Activated CD4-positive, alpha-beta T cell treated with anti-CD3 and anti-CD28 coated beads for 1 hour (primary cell): ENCODE measurements around the gene BOC.

Experiments used
- DNase-seq: peaks from one replicate; pipeline ENCODE4 v3.0.0-alpha.2; 2020

Gene BOC

GRCh38 chr3:113250566-113250965 lies 39.2 kb downstream of the BOC start:
- no peak for DNase-seq

- no peak for DNase-seq
Observed at GRCh38 chr3:113251817-113252216, 40.5 kb downstream of the BOC start.

GRCh38 chr3:113252553-113252952 lies 41.2 kb downstream of the BOC start:
- DNase-seq: no peak

- DNase-seq: no peak
Observed at GRCh38 chr3:113253702-113254101, 42.3 kb downstream of the BOC start.

- DNase-seq: no peak
Observed at GRCh38 chr3:113254171-113254947, 43.0 kb downstream of the BOC start.

GRCh38 chr3:113255100-113255853 lies 43.9 kb downstream of the BOC start:
- no peak for DNase-seq

- DNase-seq: no peak
Observed at GRCh38 chr3:113255854-113256615, 44.7 kb downstream of the BOC start.

GRCh38 chr3:113258361-113258760 lies 47.0 kb downstream of the BOC start:
- DNase-seq: no peak

- no peak for DNase-seq
Observed at GRCh38 chr3:113259196-113259595, 47.8 kb downstream of the BOC start.

GRCh38 chr3:113261063-113261625 lies 49.8 kb downstream of the BOC start:
- DNase-seq: no peak

- no peak for DNase-seq
Observed at GRCh38 chr3:113261626-113262303, 50.4 kb downstream of the BOC start.

- no peak for DNase-seq
Observed at GRCh38 chr3:113262304-113262665, 50.9 kb downstream of the BOC start.

- DNase-seq: no peak
Observed at GRCh38 chr3:113263020-113263419, 51.7 kb downstream of the BOC start.

- no peak for DNase-seq
Observed at GRCh38 chr3:113263778-113264177, 52.4 kb downstream of the BOC start.

- DNase-seq: no peak
Observed at GRCh38 chr3:113264283-113265131, 53.1 kb downstream of the BOC start.

- no peak for DNase-seq
Observed at GRCh38 chr3:113265231-113265630, 53.9 kb downstream of the BOC start.

GRCh38 chr3:113266738-113267137 lies 55.4 kb downstream of the BOC start:
- DNase-seq: no peak

GRCh38 chr3:113268311-113268710 lies 57.0 kb downstream of the BOC start:
- no peak for DNase-seq

GRCh38 chr3:113268942-113269341 lies 57.6 kb downstream of the BOC start:
- no peak for DNase-seq

GRCh38 chr3:113269661-113270060 lies 58.3 kb downstream of the BOC start:
- no peak for DNase-seq

- no peak for DNase-seq
Observed at GRCh38 chr3:113270068-113270467, 58.7 kb downstream of the BOC start.

- DNase-seq: no peak
Observed at GRCh38 chr3:113270786-113271185, 59.4 kb downstream of the BOC start.
